GM10847 (cell line): ENCODE results near the gene CD55.

Source experiments
- POLR2A ChIP-seq: IDR thresholded peaks from 2 replicates; pipeline ENCODE4 v1.6.1; 2011; ENCODE audit not compliant: insufficient read length; ENCODE audit errors: extremely low read depth

The CD55 gene

GRCh38 chr1:207362962-207363860, 41.7 kb downstream of the CD55 start:
- no peak for TF ChIP-seq POLR2A

DNA sequence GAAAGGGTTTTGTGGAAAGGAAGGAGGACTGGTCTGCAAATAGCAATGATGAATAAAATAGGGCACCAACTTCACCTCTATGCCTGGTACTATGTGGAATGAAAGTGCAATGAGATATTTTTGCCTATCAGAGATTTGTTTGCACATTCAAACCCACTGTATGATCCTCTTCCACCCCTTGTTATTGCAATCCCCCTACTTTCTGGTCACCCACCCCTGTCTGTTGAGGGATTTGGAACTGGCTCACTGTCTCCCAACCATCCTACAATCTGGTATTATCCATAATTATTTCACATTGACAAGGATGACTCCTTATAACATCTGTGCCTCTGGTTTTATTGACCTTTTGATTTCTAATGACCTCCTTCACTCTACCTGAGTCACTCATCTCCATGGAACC, 42.4 kb downstream of the CD55 start:
- no peak for TF ChIP-seq POLR2A

- no peak for TF ChIP-seq POLR2A
These were observed 43.1 kb downstream of the CD55 start for GRCh38 chr1:207364614-207365013.

GRCh38 chr1:207365063-207365462, 43.6 kb downstream of the CD55 start:
- TF ChIP-seq POLR2A, result no peak

- no peak for TF ChIP-seq POLR2A
These were observed 44.5 kb downstream of the CD55 start for GRCh38 chr1:207366022-207366421.

GRCh38 chr1:207388721-207389120, 67.2 kb downstream of the CD55 start:
- TF ChIP-seq POLR2A, result no peak

- TF ChIP-seq POLR2A, result no peak
These were observed 68.4 kb downstream of the CD55 start for GRCh38 chr1:207389728-207390464.

GRCh38 chr1:207393610-207394009, 72.1 kb downstream of the CD55 start:
- no peak for TF ChIP-seq POLR2A

GRCh38 chr1:207396168-207396746, 74.8 kb downstream of the CD55 start:
- TF ChIP-seq POLR2A, result no peak

- no peak for TF ChIP-seq POLR2A
These were observed 76.0 kb downstream of the CD55 start for GRCh38 chr1:207397525-207397926.

GRCh38 chr1:207398986-207399385, 77.5 kb downstream of the CD55 start:
- TF ChIP-seq POLR2A, result no peak

- no peak for TF ChIP-seq POLR2A
These were observed 80.1 kb downstream of the CD55 start for GRCh38 chr1:207401578-207401977.

DNA sequence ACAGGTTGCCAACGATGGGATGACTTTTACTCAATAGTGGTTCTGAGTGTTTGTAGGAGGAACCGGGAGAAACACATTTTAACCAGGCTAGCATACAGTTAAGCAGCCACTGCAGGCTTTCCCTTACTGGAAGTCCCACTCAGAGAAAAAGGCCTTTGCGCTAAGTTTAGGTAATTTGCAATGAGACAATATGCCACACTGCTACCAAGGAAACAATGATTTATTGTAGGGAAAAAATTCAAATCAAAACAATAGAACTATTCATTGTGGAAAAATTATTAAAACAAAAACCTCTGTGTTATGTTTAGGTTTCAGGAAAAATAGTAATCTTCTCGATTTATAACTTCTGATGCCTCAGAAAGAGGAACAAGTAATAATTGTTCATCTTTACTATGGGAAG, 81.3 kb downstream of the CD55 start:
- TF ChIP-seq POLR2A, result no peak

DNA sequence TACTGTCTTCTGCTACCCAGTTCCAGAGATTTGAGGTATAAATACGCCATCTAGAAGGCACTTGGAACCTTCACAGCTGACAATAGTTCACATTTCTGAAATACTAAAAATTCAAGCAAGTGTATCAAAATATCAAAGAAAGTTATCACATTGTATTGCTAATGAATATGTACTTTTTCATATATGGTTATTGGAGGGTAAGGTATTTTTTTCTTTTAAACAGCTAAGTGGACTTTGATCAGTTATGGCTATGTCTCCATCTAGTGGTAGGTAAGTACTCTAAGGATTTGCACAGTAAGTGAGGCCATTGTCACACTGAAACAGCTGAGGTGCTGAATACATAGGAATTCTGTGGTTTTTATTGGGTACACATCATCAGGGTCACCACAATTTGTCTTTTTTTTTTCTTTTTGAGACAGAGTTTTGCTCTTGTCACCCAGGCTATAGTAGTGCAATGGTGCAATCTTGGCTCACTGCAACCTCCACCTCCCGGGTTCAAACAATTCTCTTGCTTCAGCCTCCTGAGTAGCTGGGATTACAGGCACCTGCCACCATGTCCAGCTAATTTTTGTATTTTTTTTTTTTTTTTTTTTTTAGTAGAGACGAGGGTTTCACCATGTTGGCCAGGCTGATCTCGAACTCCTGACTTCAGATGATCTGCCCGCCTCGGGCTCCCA, 83.5 kb downstream of the CD55 start:
- no peak for TF ChIP-seq POLR2A

GRCh38 chr1:207405814-207406213, 84.3 kb downstream of the CD55 start:
- no peak for TF ChIP-seq POLR2A
